Activated CD8-positive, alpha-beta T cell treated with anti-CD3 and anti-CD28 coated beads, Interleukin-2, amount 10 ng/mL, durations not matched to agents 7 days and 5 days (primary cell): ENCODE measurements around the gene CLDN12. TPM values are rescaled to one million over a fixed set of nuclear protein-coding genes. Genes with fewer than 3 reads are reported as not detected.

ENCODE experiments used
- ATAC-seq: fragments of 150-1000 bp; cut with Tn5 transposase; one replicate; pipeline ENCODE4 v1.10.0; 2021; ENCODE audit warnings: moderate library complexity
- CTCF ChIA-PET: fragments of 350-600 bp; sonication (Branson Sonifier 250); formaldehyde crosslinking; loops from one replicate; lab custom pipeline; 2021; ENCODE audit warnings: antibody characterized with exemption; lab: Charles Lee
- POLR2A ChIA-PET: fragments of 350-600 bp; sonication (Branson Sonifier 250); formaldehyde crosslinking; loops from one replicate; lab custom pipeline; 2021; ENCODE audit warnings: antibody characterized with exemption; lab: Charles Lee
- DNase-seq: peaks from one replicate; pipeline ENCODE4 v3.0.0-alpha.2; 2020
- H3K27ac Mint-ChIP-seq: one replicate; pipeline ENCODE4 v1.8.0; 2021; ENCODE audit warnings: mild to moderate bottlenecking, mixed read lengths
- H3K27me3 Mint-ChIP-seq: one replicate; pipeline ENCODE4 v1.8.0; 2021; ENCODE audit warnings: low read depth, mixed read lengths
- H3K36me3 Mint-ChIP-seq: one replicate; pipeline ENCODE4 v1.8.0; 2021; ENCODE audit warnings: low read depth, mixed read lengths
- H3K4me1 Mint-ChIP-seq: one replicate; pipeline ENCODE4 v1.8.0; 2021; ENCODE audit warnings: low read depth, mixed read lengths
- H3K4me3 Mint-ChIP-seq: one replicate; pipeline ENCODE4 v1.8.0; 2021; ENCODE audit warnings: mild to moderate bottlenecking, mixed read lengths
- H3K9me3 Mint-ChIP-seq: one replicate; pipeline ENCODE4 v1.8.0; 2022; ENCODE audit warnings: mixed read lengths; ENCODE audit not compliant: insufficient read depth
- total RNA-seq, 2 experiments: library from RNA; stranded (reverse); gene quantifications; one replicate each; pipeline ENCODE4 v1.2.3, GENCODE V29; 2021

The CLDN12 gene
- 1 to 10 TPM; 1.7 to 2.6 TPM for total RNA-seq

DNA sequence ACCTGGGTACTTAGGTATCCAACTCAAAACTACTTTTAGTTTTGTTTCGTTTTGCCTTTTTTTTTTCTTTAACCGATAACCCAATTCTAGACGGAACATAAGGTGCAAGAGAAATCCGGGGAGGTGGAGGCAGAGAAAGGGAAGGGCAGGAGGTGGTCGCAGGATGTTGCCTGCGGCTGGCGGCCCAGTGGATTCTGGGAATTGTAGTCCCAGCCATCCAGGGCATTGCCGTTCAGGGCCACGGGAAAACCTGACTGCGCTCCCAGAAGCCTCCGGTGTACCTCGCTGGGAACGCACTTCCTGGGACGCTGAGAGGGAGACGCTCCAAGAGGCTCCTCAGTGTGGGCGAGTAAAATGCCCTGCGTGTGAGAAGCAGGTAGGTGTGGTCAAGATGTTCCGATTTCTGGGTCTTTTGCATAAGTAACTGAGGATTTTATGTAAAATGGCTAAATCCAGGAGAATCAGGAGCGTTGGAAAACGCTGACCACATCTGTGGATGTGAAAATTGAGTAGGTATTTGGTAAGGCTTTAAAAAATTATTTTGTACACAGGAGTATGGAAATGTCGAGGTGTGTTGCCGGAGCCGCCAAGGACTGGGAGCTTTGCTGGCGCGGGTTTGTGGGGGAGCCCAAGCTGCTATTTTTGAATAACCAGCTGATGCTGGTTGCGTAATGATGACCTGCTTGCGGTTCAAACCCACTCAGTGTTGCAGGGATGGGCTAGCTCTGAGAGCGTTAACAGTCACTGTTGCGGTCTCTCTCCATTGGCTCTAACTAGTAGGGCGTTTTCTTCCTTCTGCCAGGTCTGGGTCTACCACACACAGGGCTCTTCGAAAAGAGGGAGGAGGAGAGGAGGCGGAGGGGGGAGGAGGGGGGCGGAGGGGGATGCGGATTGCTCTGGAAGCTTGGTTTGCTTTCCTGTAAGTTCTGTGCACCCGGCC lies at the start of gene CLDN12:
TSS of gene CLDN12 (plus strand) at position 288 of the 940 bp plus-strand sequence. CDS start 9,216 bp downstream, outside the sequence.
- peak; percentile 98 for ATAC-seq
- ChIA-PET CTCF (interaction anchor here (0.7 to 2.0 kb wide), 4 partner anchors 11 to 58 kb away, joined by 3 to 11 read pairs (median 4); no protein-coding TSS in a partner anchor), POLR2A (interaction anchor here (1.3 kb wide), 1 partner anchor 57 kb away, joined by 10 read pairs; the partner anchor contains the start of gene GTPBP10)
- Mint-ChIP-seq H3K27me3 (peaks cover 16% of the 10 kb centered on the region), H3K4me1 (peaks cover 17% of the 10 kb centered on the region), H3K36me3 (no peaks in the 10 kb centered on the region), H3K27ac (peak within 1 kb of the TSS; percentile 88), H3K4me3 (peak within 1 kb of the TSS; percentile 88), H3K9me3 (no peaks in the 10 kb centered on the region)
- peak; percentile 86 for DNase-seq

DNA sequence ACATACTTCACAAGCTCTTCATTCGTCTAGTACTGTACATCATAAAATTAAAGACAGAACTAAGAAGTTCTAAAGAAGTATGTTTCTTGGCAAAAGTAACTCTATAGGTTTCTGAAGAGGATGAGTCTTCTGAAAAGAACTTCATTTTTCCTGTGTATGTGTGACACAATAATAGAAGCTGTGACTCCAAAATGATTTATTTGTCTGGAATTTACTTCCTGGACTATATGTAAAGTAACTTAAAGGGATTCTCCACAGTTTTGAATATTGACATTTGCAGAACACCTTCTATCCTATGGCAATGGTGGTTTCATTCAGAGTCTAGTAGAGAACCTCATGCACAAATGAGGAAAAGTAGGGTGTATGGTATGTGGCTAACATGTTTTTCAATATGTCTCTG lies 19.8 kb upstream of the CLDN12 start:
- POLR2A ChIA-PET: no interaction called here
- DNase-seq (no peak), ATAC-seq (no peak)
- no peak overlapping the region for H3K27ac Mint-ChIP-seq
- H3K36me3 Mint-ChIP-seq: peaks cover 51% of the 10 kb centered on the region
- no peak overlapping the region for H3K4me3 Mint-ChIP-seq
- no peaks in the 10 kb centered on the region for H3K9me3 Mint-ChIP-seq
- CTCF ChIA-PET: no interaction called here
- H3K4me1 Mint-ChIP-seq: no peaks in the 10 kb centered on the region
- no peaks in the 10 kb centered on the region for H3K27me3 Mint-ChIP-seq

DNA sequence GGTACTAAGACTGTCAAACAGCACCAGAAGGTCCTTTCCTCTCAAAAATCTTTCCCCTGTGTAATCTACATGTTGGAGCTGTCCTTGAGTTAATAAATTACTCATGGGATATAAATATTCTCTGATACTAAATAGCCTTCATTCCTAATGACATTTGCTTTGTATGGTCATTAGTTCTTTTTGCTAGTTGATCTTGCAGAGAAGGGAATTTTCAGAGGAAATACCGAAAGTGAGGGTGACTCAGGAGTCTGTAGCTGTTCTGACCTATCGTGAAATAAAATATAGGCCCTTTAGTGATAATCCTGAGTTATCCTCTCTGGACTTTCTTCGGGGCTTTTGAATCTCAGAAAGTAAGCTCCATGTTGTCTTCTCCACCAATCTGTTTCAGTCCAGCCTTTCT lies 19.4 kb upstream of the CLDN12 start:
- ATAC-seq: no peak
- CTCF ChIA-PET: no interaction called here

DNA sequence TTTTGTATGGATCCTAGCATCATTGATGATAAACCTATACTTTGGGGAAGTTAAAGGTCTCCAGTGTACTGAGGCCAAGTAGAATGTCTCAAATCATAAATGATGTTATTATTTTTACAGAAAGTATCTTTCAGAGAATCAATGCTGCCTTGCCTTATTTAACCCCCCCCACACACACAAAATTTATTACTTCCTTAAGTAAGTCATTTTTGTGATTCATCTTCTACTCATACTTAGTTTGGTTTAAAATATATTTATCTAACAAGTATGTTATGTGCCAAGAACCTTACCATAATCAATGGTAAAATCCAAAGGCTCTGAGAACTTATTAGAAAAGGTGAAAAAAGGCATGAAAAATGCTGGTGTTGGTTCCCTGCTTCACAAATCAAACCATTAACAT lies 18.8 kb upstream of the CLDN12 start:
- DNase-seq: no peak
- Mint-ChIP-seq H3K9me3 (no peaks in the 10 kb centered on the region), H3K4me3 (no peak overlapping the region), H3K4me1 (no peaks in the 10 kb centered on the region), H3K27ac (no peak overlapping the region), H3K27me3 (no peaks in the 10 kb centered on the region), H3K36me3 (peaks cover 46% of the 10 kb centered on the region)
- ChIA-PET CTCF (no interaction called here), POLR2A (no interaction called here)
- ATAC-seq: no peak

More for the DNA sequence above, 19.4 kb upstream of the CLDN12 start:
- Mint-ChIP-seq H3K27me3 (no peaks in the 10 kb centered on the region), H3K4me1 (no peaks in the 10 kb centered on the region), H3K36me3 (peaks cover 49% of the 10 kb centered on the region), H3K4me3 (no peak overlapping the region), H3K9me3 (no peaks in the 10 kb centered on the region), H3K27ac (no peak overlapping the region)
- DNase-seq: no peak
- POLR2A ChIA-PET: no interaction called here

DNA sequence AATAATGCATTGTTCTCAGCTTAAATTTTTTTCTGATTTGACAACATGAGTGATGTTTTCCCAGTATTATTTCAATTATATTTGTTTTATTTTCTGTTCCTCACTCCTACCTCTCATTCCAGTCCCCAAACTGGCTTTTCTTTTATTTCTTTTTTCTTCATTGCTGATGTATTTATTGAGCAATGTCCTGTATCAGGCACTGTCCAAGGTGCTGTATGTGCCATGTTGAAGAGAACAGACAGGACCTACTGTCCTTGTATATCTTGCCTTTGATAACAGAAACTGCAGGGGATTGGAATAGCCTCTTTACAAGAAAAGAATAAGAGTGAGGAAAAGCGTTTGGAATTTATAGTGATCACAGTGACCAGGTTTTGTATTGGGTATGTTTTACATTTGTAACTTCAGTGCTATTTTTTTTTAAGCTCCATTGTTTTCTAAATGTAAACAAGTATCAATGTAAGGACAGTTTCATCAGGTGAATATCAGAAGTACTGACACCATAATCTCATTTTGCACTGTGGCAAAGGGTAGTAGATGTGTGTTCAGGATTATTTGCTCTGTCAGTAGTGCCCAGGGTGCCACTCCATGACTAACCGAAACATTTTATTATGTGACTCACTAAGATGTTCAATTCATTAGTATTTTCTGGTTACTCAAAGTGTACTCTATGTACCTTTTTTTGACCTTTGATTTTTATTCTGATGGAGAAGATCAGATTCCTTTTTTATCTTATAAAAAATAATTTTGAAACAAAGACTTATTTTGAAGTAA lies 15.6 kb upstream of the CLDN12 start:
- CTCF ChIA-PET: no interaction called here
- H3K27ac Mint-ChIP-seq: no peak overlapping the region
- H3K36me3 Mint-ChIP-seq: peaks cover 30% of the 10 kb centered on the region
- no peaks in the 10 kb centered on the region for H3K27me3 Mint-ChIP-seq
- no peaks in the 10 kb centered on the region for H3K4me1 Mint-ChIP-seq
- ATAC-seq: no peak
- no peak for DNase-seq
- no peak overlapping the region for H3K4me3 Mint-ChIP-seq
- H3K9me3 Mint-ChIP-seq: no peaks in the 10 kb centered on the region
- POLR2A ChIA-PET: no interaction called here

DNA sequence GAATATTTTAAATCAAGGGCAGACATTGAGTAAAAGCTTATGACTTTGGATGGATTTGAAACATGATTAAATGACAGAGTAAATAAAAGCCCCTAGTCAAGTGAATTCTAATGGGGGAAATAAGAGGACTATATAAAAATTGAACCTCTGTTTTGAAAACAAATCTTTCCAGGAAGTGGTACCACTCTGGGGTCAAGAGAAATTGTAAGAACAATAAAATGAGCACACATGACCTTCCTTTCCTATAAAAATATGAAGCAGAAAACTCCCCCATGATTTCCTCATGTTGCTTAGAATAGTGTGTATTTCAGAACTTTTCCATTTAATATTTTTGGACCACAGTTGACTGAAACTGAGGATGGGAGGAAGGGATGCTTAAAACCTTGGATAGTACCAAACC lies 12.3 kb upstream of the CLDN12 start:
- H3K4me3 Mint-ChIP-seq: no peak overlapping the region
- peaks cover 20% of the 10 kb centered on the region for H3K36me3 Mint-ChIP-seq
- ChIA-PET CTCF (no interaction called here), POLR2A (no interaction called here)
- no peaks in the 10 kb centered on the region for H3K4me1 Mint-ChIP-seq
- no peaks in the 10 kb centered on the region for H3K9me3 Mint-ChIP-seq
- ATAC-seq: no peak
- H3K27ac Mint-ChIP-seq: no peak overlapping the region
- DNase-seq: no peak
- no peaks in the 10 kb centered on the region for H3K27me3 Mint-ChIP-seq

DNA sequence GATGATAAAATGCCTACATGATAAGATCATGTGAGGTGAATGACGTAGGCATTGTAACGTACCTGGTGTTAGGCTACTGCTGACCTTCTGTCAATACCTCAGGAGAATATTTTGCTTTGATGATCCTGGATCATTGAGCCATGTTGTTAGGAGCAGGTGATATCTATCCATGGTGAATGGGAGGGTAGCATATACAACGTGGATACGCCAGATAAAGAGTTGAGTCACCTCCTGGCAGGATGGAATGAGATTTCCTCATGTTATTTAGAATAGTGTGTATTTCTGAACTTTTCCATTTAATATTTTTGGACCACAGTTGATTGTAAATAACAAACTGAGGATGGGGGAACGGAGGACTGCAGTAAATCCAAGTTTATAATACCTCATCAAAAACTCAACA lies 11.8 kb upstream of the CLDN12 start:
- Mint-ChIP-seq H3K4me1 (no peaks in the 10 kb centered on the region), H3K4me3 (no peak overlapping the region), H3K27me3 (no peaks in the 10 kb centered on the region), H3K27ac (no peak overlapping the region), H3K36me3 (peaks cover 15% of the 10 kb centered on the region), H3K9me3 (no peaks in the 10 kb centered on the region)
- CTCF ChIA-PET: no interaction called here
- no peak for ATAC-seq
- POLR2A ChIA-PET: no interaction called here
- no peak for DNase-seq

DNA sequence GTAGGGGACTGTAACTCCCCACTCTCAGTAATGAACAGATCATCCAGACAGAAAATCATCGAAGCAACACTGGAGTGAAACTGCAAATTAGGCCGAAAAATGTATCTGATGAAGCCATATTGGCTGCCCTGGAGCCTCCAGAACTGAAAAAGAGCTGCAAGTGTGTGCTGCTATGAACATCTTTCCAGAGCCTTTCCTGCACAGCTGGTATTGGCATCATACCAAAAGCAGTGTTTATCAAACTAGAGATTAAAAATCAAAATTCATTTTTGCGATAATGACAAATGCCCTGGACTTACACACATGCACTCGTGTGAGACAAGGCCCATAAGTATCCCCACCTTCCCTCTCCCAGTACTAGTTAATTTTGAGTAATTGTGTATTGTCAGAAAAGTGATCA lies 6.8 kb upstream of the CLDN12 start:
- Mint-ChIP-seq H3K36me3 (peaks cover 10% of the 10 kb centered on the region), H3K4me1 (no peaks in the 10 kb centered on the region), H3K27ac (no peak overlapping the region), H3K27me3 (peaks cover 10% of the 10 kb centered on the region), H3K4me3 (no peak overlapping the region), H3K9me3 (no peaks in the 10 kb centered on the region)
- no peak for ATAC-seq
- ChIA-PET POLR2A (no interaction called here), CTCF (no interaction called here)
- DNase-seq: no peak

DNA sequence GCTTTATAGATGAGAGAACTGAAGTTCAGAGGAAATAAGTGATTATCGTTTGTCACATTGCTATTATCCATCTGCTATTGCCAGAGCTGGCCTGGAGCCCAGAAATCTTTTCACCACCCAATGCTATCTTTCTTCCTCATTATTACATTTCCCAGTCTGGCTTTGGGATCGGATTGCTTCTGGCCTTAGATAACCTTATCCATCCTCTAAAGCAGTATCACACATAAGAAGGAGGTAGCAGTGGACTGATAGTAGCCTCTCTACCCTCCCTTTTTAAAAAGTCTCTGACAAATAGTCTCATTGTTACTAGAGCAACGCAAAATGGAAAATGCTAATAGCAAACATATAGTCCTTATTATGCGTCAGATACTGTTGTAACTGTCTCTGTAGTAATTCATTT lies 1.3 kb upstream of the CLDN12 start:
- ChIA-PET CTCF (interaction anchor here (1.7 kb wide), 1 partner anchor 248 kb away, joined by 3 read pairs; the partner anchor contains the start of gene STEAP1), POLR2A (no interaction called here)
- DNase-seq: no peak
- Mint-ChIP-seq H3K36me3 (no peaks in the 10 kb centered on the region), H3K9me3 (no peaks in the 10 kb centered on the region), H3K4me3 (no peak overlapping the region), H3K27me3 (peaks cover 16% of the 10 kb centered on the region), H3K4me1 (peaks cover 17% of the 10 kb centered on the region), H3K27ac (no peak overlapping the region)
- no peak for ATAC-seq

DNA sequence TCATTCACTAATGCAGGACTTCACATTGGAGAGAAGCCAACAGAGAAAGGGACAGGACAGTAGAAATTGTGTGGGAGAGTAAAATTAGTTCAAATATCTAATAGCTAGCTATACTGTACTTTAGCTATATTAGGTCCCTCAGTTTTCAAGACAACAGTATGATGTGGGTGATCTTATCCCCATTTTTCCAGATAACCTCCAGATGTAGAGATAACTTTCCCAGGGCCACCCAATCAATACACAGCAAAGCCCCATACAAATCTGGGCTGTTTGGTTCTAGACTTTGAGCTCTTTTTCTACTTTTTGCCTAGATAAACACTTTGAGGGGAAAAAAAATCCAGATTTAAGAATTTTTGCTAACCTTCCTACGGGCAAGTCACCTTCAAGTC lies 482 bp upstream of the CLDN12 start:
- DNase-seq (no peak), ATAC-seq (no peak)
- Mint-ChIP-seq H3K4me3 (peak overlapping the region; percentile 88), H3K36me3 (no peaks in the 10 kb centered on the region), H3K27me3 (peaks cover 16% of the 10 kb centered on the region), H3K9me3 (no peaks in the 10 kb centered on the region), H3K4me1 (peaks cover 17% of the 10 kb centered on the region), H3K27ac (peak overlapping the region; percentile 88)
- ChIA-PET CTCF (interaction anchor here (1.2 to 2.0 kb wide), 2 partner anchors 17 to 57 kb away, joined by 4 to 11 read pairs; no protein-coding TSS in a partner anchor), POLR2A (no interaction called here)

DNA sequence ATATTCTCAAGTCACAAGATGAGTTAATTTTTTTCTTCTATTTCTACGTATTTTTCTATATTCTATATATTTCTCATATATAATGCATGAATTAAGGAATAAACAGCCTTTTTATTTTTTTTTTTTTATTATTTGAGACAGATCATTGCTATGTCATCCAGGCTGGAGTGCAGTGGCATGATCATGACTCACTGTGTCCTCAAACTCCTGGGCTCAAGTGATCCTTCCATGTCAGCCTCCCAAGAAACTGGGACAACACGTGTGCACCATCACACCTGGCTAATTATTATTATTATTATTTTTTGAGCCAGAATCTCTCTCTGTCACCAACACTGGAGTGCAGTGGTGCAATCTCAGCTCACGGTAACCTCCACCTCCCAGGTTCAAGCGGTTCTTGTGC lies 1.5 kb downstream of the CLDN12 start:
- H3K27ac Mint-ChIP-seq: no peak overlapping the region
- H3K27me3 Mint-ChIP-seq: peaks cover 16% of the 10 kb centered on the region
- peak overlapping the region; percentile 88 for H3K4me3 Mint-ChIP-seq
- no peaks in the 10 kb centered on the region for H3K9me3 Mint-ChIP-seq
- no peaks in the 10 kb centered on the region for H3K36me3 Mint-ChIP-seq
- no peak for DNase-seq
- POLR2A ChIA-PET: no interaction called here
- peaks cover 17% of the 10 kb centered on the region for H3K4me1 Mint-ChIP-seq
- CTCF ChIA-PET: no interaction called here
- ATAC-seq: no peak

DNA sequence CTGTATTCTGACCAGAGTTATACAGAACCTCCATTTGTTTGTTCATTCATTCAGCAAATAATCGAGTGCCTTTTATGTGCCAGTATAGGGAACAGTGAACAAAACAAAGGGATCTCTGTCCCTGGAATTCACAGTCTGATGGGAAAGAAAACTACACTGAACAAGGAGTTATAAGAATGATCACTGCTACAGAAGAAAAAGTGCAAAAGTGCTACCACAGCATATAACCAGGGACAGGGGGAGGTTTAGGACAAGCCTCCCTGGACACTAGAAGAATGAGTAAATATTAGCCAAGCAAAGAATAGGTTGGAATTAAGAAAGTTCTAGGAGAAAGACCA lies 4.2 kb downstream of the CLDN12 start:
- POLR2A ChIA-PET: no interaction called here
- no peak overlapping the region for H3K27ac Mint-ChIP-seq

More for the DNA sequence above, 4.2 kb downstream of the CLDN12 start:
- H3K27me3 Mint-ChIP-seq: peaks cover 2% of the 10 kb centered on the region
- H3K4me3 Mint-ChIP-seq: no peak overlapping the region
- CTCF ChIA-PET: no interaction called here
- H3K4me1 Mint-ChIP-seq: peaks cover 17% of the 10 kb centered on the region
- DNase-seq (no peak), ATAC-seq (no peak)
- H3K9me3 Mint-ChIP-seq: no peaks in the 10 kb centered on the region
- no peaks in the 10 kb centered on the region for H3K36me3 Mint-ChIP-seq
